ENCODE data around the gene TFPT. TPM values are rescaled to one million over a fixed set of nuclear protein-coding genes. Genes with fewer than 3 reads are reported as not detected.

Gene TFPT
- total and polyA plus RNA-seq, 2 donors from 2014 or later, result 19.2 to 31.6 TPM

GRCh38 chr19:54109651-54110050 is 5.8 kb downstream of the TFPT start:
- intact Hi-C loops (cut with DNase I), result no loop called here
- Histone ChIP-seq H3K4me3 (ENCODE audit: low read length in 3 of 3) (no peak overlapping the region), H3K27ac (ENCODE audit: low read depth in 2 of 2, low read length in 2 of 2) (no peak overlapping the region), H3K9ac (ENCODE audit: low read length in 3 of 3) (no peak overlapping the region), H3K4me1 (ENCODE audit: control insufficient read depth in 2 of 3, insufficient read depth in 2 of 3, low read depth in 1 of 3, low read length in 3 of 3) (peaks cover 0 to 8% (median 0%) of the 10 kb centered on the region in 3 donors), H3K9me3 (ENCODE audit: control insufficient read depth in 2 of 3, insufficient read depth in 1 of 3, low read length in 3 of 3) (no peaks in the 10 kb centered on the region), H3K36me3 (ENCODE audit: control insufficient read depth in 2 of 3, insufficient read depth in 3 of 3, low read length in 3 of 3) (peaks cover 0 to 12% (median 12%) of the 10 kb centered on the region in 3 donors), H3K27me3 (ENCODE audit: control insufficient read depth, insufficient read depth, low read length) (no peaks in the 10 kb centered on the region)
- DNase-seq (peak in 1 of 5 donors; percentile 82), FAIRE-seq (no peak)
- TF ChIP-seq, protein P1, sequence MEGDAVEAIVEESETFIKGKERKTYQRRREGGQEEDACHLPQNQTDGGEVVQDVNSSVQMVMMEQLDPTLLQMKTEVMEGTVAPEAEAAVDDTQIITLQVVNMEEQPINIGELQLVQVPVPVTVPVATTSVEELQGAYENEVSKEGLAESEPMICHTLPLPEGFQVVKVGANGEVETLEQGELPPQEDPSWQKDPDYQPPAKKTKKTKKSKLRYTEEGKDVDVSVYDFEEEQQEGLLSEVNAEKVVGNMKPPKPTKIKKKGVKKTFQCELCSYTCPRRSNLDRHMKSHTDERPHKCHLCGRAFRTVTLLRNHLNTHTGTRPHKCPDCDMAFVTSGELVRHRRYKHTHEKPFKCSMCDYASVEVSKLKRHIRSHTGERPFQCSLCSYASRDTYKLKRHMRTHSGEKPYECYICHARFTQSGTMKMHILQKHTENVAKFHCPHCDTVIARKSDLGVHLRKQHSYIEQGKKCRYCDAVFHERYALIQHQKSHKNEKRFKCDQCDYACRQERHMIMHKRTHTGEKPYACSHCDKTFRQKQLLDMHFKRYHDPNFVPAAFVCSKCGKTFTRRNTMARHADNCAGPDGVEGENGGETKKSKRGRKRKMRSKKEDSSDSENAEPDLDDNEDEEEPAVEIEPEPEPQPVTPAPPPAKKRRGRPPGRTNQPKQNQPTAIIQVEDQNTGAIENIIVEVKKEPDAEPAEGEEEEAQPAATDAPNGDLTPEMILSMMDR (IDR thresholded peaks at IDR 0.05; ENCODE audit: borderline replicate concordance, extremely low read depth, insufficient read depth), result no peak

GRCh38 chr19:54108496-54108895 is 7.0 kb downstream of the TFPT start:
- Histone ChIP-seq H3K4me1 (ENCODE audit: control insufficient read depth in 2 of 3, insufficient read depth in 2 of 3, low read depth in 1 of 3, low read length in 3 of 3) (no peaks in the 10 kb centered on the region), H3K36me3 (ENCODE audit: control insufficient read depth in 2 of 3, insufficient read depth in 3 of 3, low read length in 3 of 3) (peaks cover 0 to 12% (median 12%) of the 10 kb centered on the region in 3 donors), H3K27ac (ENCODE audit: low read depth in 2 of 2, low read length in 2 of 2) (no peak overlapping the region), H3K4me3 (ENCODE audit: low read length in 3 of 3) (no peak overlapping the region), H3K9ac (ENCODE audit: low read length in 3 of 3) (no peak overlapping the region), H3K9me3 (ENCODE audit: control insufficient read depth in 2 of 3, insufficient read depth in 1 of 3, low read length in 3 of 3) (no peaks in the 10 kb centered on the region), H3K27me3 (ENCODE audit: control insufficient read depth, insufficient read depth, low read length) (no peaks in the 10 kb centered on the region)
- DNase-seq (no peak), FAIRE-seq (no peak)
- TF ChIP-seq, protein P1 (IDR thresholded peaks at IDR 0.05; ENCODE audit: borderline replicate concordance, extremely low read depth, insufficient read depth), result no peak
- intact Hi-C loops (cut with DNase I), result no loop called here

DNA sequence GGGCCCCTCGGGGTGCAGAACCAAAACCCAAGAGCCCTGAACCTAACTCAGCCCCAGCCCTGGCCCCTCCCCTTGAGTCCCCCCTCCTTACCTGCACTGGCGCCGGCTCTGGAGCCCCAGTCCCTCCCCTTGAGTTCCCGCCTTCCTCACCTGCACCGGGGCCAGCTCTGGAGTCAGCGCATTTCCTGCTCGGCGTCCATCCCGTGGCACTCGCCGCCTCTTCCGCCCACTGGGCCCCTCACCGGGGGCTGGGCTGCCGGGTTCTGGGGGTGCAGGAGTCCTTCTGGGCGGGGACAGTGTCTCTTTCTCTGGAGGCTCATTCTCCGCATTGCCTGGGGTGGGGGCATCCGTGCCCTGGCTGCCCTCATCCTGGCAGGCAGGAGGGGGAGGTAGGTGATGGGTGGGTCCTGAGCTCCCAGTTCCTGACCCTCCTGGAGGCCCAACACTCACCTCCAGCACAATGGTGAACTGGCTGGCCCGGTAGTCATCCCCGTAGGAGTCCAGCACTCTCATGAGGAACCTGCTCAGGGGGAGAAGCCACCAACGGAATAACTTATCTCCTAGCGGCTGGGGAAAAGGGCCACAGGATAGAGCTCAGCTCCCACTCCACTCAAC is 7.5 kb downstream of the TFPT start:
- intact Hi-C loops (cut with DNase I), result no loop called here
- TF ChIP-seq, protein P1 (IDR thresholded peaks at IDR 0.05; ENCODE audit: borderline replicate concordance, extremely low read depth, insufficient read depth), result no peak
- DNase-seq, result peak in 1 of 5 donors; percentile 61
- Histone ChIP-seq H3K27ac (ENCODE audit: low read depth in 2 of 2, low read length in 2 of 2) (no peak overlapping the region), H3K9me3 (ENCODE audit: control insufficient read depth in 2 of 3, insufficient read depth in 1 of 3, low read length in 3 of 3) (no peaks in the 10 kb centered on the region), H3K4me3 (ENCODE audit: low read length in 3 of 3) (no peak overlapping the region), H3K4me1 (ENCODE audit: control insufficient read depth in 2 of 3, insufficient read depth in 2 of 3, low read depth in 1 of 3, low read length in 3 of 3) (peaks cover 0 to 3% (median 0%) of the 10 kb centered on the region in 3 donors), H3K36me3 (ENCODE audit: control insufficient read depth in 2 of 3, insufficient read depth in 3 of 3, low read length in 3 of 3) (peaks cover 0 to 12% (median 12%) of the 10 kb centered on the region in 3 donors), H3K27me3 (ENCODE audit: control insufficient read depth, insufficient read depth, low read length) (no peaks in the 10 kb centered on the region), H3K9ac (ENCODE audit: low read length in 3 of 3) (no peak overlapping the region)
- FAIRE-seq, result no peak

Data from kidney (tissue), 14 donors.